ENCODE results near the gene SVIL.

DNA sequence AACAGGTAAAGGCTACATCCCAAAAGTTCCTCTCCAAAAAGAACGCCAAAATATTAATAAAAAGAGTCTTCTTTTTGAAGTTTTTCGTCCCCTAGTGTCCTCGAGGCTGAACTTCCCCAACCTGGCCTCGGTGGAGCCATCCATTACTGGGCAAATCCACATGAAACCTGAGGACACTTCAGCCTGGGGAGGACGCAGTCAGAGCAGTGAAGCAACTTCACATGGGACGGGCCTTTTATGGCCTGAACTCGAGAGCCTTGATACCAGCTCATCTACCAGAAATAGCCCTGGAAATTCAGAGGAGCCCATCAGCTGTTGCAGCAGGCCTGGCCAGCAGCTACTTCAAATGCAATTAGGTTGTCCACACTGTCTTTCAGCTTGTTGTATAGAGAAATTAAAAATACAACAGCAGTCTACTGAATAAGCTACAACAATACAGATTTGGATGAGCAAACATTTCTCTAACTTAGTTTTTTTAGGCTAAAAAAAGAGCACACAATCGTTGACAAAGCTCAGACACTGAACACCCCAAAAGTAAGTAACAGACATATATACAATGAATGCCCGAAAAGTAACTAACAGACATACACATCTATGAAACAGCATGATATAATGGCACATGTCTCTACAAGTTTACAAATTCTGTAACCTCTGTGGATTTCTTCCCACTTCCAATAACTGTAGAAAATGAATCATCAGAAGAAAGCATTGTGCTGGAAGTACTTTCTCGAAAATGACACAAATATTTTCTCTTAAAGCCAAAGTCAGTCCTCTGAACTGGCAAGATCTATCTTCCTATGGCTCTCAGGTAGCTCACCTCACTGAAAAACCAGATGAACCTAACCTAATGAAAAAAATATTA, at the start of gene SVIL:
- TF ChIP-seq RAD21 (IDR thresholded peaks at IDR 0.05): no peak
- TF ChIP-seq, protein P1, sequence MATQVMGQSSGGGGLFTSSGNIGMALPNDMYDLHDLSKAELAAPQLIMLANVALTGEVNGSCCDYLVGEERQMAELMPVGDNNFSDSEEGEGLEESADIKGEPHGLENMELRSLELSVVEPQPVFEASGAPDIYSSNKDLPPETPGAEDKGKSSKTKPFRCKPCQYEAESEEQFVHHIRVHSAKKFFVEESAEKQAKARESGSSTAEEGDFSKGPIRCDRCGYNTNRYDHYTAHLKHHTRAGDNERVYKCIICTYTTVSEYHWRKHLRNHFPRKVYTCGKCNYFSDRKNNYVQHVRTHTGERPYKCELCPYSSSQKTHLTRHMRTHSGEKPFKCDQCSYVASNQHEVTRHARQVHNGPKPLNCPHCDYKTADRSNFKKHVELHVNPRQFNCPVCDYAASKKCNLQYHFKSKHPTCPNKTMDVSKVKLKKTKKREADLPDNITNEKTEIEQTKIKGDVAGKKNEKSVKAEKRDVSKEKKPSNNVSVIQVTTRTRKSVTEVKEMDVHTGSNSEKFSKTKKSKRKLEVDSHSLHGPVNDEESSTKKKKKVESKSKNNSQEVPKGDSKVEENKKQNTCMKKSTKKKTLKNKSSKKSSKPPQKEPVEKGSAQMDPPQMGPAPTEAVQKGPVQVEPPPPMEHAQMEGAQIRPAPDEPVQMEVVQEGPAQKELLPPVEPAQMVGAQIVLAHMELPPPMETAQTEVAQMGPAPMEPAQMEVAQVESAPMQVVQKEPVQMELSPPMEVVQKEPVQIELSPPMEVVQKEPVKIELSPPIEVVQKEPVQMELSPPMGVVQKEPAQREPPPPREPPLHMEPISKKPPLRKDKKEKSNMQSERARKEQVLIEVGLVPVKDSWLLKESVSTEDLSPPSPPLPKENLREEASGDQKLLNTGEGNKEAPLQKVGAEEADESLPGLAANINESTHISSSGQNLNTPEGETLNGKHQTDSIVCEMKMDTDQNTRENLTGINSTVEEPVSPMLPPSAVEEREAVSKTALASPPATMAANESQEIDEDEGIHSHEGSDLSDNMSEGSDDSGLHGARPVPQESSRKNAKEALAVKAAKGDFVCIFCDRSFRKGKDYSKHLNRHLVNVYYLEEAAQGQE (IDR thresholded peaks at IDR 0.05): no peak
- TF ChIP-seq, protein P2, sequence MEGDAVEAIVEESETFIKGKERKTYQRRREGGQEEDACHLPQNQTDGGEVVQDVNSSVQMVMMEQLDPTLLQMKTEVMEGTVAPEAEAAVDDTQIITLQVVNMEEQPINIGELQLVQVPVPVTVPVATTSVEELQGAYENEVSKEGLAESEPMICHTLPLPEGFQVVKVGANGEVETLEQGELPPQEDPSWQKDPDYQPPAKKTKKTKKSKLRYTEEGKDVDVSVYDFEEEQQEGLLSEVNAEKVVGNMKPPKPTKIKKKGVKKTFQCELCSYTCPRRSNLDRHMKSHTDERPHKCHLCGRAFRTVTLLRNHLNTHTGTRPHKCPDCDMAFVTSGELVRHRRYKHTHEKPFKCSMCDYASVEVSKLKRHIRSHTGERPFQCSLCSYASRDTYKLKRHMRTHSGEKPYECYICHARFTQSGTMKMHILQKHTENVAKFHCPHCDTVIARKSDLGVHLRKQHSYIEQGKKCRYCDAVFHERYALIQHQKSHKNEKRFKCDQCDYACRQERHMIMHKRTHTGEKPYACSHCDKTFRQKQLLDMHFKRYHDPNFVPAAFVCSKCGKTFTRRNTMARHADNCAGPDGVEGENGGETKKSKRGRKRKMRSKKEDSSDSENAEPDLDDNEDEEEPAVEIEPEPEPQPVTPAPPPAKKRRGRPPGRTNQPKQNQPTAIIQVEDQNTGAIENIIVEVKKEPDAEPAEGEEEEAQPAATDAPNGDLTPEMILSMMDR (IDR thresholded peaks at IDR 0.05; ENCODE audit: low read depth, low read length, missing input control): no peak
